Embryonic facial prominence (tissue), 1 donor: Measurements from ENCODE around the gene ERCC2.
"Not testable (repeated sequence)": the region's sequence is repeated elsewhere in the genome, so short reads cannot be mapped to it uniquely, and the experiment has no call there.

Experiments used
- DNase-seq: peaks from one replicate; pipeline ENCODE4 v3.0.0-alpha.2; 2016; ENCODE audit errors: extremely low spot score

ERCC2 gene

DNA sequence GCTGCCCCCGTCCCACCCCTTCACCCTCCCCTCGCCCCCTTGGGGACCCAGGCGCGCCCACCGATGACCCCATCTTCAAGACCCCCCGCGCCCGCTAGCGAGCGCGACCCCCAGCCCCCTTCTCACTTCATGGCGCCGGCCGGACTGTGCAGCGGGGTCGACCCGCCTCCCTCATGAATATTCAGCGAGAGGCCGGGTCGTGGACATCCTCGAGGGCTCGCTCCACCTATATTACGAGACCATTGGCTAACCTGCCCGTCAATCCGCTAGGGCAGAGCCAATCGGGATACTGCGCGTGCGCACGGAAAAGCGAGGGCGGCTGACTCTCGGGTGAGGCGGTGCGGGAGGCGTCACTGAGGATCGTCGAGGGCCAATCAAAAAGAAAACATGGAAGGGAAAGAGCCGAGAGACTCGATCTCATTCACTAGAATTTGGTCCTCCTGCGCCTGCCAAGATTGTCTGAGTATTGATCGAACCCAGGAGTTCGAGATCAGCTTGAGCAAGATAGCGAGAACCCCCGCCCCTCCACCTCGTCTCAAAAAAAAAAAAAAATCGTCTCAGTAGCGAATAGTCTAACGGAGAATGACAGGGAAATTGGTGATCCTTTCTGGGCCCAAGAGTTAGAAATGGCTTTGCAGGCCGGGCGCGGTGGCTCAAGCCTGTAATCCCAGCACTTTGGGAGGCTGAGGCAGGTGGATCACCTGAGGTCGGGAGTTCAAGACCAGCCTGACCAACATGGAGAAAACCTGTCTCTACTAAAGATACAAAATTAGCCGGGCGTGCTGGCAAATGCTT lies at the start of gene ERCC2:
ERCC2 (minus strand) TSS at position 164 of the 795 bp plus-strand sequence; CDS start at position 131, 33 bp downstream.
- peak; percentile 94 for DNase-seq

DNA sequence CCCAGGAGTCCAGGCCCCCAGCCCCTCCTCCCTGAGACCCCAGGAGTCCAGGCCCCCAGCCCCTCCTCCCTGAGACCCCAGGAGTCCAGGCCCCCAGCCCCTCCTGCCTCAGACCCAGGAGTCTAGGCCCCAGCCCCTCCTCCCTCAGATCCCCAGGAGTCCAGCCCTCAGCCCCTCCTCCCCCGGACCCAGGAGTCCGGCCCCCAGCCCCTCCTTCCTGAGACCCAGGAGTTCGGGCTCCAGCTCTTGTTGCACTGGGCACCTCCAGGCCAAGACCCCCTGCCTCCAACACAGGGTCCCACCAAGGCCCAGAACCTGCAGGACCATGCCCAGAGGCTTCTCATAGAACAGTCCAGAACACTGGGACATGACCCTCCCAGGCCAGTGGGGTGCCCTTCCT lies 49.5 kb upstream of the ERCC2 start:
- no peak for DNase-seq

DNA sequence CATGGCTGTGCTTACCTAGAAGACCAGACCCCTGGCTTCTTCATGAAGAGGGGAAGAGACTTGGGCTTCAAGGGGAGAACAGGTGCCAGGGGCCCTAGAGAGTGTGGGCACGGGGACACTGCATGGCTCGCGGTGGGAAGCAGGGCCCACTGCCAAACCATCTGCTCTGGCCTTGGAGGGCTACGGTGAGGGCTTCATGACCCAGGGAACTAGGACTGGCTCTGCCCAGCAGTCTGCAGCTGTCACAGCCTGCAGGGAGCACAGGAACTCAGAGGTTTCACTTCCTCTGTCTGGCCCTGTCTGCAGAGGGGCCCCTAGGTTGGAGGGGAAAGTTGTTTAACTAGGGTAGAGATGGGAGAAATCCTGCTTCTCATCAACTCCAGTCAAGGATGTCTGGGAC lies 49.0 kb upstream of the ERCC2 start:
- no peak for DNase-seq

DNA sequence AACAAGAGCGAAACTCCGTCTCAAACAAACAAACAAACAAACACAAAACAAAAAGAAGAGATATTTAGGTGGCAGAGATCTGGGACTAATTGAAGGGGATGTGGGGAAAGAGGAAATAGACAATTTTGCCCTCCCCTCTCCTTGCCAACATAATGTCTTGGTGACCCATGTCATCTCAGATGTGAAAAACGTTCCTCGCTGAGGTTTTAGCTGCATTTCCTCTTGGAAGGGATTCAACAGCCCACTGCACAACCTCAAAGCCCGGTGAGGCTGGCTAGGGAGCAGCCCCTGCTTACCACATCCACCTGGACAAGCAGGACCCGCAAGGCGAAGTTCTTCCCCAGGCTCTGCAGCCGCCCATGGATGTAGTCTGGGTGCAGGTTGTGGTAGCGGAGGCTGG lies 48.4 kb upstream of the ERCC2 start:
- no peak for DNase-seq

DNA sequence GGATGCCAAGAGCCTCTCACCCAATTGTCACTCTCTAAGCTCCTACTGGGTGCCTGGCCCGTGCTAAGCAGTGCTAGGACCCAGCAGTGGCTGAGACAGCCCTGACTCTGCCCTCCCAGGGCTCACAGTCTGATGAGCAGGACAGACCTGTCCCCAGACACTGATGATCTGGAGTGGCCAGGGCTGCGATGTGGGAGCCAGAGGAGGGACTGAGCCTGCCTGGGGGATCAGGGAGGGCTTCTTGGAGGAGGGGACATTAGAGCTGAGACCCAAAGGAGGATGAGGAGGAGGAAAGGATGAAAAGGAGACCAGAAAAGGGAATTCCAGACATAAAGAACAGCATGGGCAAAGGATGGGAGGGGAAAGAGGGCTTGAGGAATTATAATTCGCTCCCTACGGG lies 46.8 kb upstream of the ERCC2 start:
- DNase-seq = no peak

DNA sequence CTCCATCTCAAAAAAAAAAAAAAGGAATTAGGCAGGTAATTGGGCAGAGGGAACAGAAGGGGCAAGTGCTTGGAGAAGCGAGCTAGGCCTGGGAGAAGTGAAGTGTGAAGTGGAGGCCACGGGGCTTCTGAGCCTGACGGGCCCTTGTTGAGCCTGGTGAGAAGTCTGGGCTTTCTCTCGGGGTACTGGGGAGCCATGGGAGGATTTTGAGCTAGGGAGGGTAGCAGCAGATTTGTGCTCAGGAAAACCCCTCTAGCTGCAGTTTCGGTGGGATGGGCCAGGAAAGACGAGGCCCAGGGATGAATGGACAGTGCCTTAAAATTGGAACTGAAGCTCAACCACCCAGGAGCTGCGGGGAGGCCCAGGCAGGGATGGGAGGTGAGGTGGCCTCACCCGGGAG lies 44.1 kb upstream of the ERCC2 start:
- DNase-seq = no peak

DNA sequence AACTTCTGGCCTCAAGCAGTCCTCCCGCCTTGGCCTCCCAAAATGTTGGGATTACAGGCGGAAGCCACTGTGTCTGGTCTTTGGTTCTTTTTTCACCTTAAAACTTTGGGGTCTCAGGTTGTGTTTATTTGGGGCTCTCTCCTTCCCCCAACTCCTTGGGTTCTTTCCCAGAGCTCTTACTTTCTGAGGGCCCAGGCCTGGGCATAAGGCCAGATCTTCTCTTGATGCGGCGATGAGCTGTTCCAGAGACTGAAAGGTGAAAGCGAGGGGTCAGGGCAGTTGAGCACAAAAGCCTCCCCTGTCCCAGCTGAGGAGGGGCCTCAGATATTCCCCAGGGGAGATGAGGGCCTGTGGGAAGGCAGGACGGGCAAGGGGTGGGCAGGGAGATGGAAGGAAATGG lies 43.1 kb upstream of the ERCC2 start:
- no peak for DNase-seq

DNA sequence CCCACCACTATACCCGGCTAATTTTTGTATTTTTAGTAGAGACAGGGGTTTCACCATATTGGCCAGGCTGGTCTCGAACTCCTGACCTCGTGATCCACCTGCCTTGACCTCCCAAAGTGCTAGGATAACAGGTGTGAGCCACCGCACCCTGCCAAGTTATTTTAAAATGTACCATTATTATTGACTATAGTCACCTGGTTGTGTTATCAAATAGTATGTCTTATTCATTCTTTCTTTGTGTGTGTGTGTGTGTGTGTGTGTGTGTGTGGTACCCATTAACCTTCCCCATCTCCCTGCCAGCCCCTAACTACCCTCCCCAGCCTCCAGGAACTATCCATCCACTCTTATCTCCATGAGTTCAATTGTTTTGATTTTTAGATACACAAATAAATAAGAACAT lies 40.0 kb upstream of the ERCC2 start:
- DNase-seq = not testable (repeated sequence)

DNA sequence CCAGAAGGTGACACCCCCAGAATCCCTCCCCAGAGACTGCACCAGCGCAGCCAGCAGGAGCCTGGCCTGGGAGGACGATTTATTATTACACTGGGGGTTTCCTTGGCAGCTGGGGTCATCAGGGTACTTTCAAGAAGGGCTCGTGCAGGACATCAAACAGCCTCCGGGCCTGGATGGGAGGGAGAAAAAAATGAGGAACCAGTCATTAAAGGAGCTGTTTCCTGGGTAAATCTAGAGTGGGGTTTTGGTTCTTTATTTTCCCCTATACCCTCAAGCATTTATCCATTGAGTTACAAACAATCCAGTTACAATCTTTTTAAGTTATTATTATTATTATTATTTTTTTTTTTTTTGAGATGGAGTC lies 39.2 kb upstream of the ERCC2 start:
- no peak for DNase-seq

DNA sequence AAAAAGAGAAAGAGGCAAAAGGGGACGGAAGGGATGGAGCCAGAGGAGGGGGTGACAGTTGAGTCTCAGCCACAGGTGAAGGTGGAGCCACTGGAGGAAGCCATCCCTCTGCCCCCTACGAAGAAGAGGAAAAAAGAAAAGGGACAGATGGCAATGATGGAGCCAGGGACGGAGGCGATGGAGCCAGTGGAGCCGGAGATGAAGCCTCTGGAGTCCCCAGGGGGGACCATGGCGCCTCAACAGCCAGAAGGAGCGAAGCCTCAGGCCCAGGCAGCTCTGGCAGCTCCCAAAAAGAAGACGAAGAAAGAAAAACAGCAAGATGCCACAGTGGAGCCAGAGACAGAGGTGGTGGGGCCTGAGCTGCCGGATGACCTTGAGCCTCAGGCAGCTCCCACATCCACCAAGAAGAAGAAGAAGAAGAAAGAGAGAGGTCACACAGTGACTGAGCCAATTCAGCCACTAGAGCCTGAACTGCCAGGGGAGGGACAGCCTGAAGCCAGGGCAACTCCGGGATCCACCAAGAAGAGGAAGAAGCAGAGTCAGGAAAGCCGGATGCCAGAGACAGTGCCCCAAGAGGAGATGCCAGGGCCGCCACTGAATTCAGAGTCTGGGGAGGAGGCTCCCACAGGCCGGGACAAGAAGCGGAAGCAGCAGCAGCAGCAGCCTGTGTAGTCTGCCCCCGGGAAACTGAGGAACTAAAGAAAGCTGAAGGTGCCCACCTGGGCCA lies 38.6 kb upstream of the ERCC2 start:
- no peak for DNase-seq

DNA sequence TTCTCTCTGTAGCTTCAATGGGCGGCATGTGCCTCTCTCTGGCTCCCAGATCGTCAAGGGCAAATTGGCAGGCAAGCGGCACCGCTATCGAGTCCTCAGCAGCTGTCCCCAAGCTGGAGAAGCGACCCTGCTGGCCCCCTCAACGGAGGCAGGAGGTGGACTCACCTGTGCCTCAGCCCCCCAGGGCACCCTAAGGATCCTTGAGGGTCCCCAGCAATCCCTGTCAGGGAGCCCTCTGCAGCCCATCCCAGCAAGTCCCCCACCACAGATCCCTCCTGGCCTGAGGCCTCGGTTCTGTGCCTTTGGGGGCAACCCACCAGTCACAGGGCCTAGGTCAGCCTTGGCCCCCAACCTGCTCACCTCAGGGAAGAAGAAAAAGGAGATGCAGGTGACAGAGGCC lies 37.7 kb upstream of the ERCC2 start:
- DNase-seq = no peak

DNA sequence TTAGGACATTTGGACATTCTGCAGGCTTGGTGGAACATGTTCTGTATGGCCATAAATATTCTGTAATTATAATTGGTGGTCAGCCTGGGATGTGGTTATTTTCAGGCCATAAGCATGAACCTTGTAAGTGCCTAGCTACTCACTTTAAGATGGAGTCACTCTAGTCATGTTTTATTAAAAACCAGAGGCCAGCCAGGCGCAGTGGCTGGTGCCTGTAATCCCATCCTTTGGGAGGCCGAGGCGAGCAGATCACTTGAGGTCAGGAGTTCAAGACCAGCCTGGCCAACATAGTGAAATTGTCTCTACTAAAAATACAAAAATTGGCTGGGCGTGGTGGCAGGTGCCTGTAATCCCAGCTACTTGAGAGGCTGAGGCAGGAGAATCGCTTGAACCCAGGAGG lies 37.2 kb upstream of the ERCC2 start:
- not testable (repeated sequence) for DNase-seq

DNA sequence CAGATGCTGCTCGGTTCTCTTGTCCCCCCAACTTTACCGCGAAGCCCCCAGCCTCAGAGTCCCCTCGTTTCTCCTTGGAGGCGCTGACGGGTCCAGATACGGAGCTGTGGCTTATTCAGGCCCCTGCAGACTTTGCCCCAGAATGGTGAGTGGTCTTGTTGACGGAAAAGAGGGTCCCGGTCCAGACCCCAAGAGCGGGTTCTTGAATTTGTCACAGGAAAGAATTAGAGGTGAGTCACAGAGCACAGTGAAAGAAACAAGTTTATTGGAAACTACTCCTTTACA lies 36.7 kb upstream of the ERCC2 start:
- no peak for DNase-seq

DNA sequence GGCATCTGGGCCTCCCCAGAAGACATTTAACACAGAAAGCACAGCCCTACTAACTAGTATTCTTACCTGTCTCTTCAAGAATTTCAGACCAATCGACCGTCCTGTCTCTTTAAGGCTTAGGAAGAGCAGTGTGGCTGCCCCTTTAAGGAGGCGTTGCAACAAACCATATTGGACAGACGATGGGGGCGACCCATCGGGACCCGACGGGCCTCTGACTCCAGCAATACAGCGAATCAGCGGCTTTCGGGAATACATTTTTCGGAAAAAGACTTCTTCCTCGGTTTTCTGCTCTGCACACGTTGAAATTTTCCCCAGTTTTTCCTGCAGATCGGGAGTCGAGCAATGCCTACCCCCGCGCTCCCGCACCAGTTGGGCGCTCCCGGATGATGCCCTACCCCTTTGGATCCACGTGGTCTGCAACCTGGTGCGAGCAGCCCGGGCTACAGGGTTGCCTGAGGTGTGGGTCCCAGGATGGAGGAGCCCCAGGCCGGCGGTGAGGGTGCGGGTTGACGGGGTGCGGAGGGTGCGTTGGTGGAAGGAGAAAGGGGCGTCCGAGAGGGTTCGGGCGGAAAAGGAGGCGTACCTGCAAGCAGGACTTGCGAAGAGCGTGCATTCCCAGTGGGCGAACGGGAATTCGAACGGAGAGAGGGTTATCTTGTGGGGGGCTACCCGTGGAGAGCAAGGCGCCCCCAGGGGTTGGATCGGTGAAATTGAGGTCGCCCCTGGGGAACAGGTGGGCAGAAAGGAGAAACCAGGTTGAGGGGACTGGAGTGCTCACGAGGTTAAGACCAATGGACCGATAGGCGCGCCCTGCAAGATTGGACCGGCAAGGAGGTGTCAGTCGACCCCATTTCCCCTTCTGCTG lies 36.1 kb upstream of the ERCC2 start, which contains the start of gene POLR1G:
POLR1G (plus strand) TSS at position 419 of the 865 bp plus-strand sequence; CDS start at position 472, 53 bp downstream.
- DNase-seq = peak; percentile 62

DNA sequence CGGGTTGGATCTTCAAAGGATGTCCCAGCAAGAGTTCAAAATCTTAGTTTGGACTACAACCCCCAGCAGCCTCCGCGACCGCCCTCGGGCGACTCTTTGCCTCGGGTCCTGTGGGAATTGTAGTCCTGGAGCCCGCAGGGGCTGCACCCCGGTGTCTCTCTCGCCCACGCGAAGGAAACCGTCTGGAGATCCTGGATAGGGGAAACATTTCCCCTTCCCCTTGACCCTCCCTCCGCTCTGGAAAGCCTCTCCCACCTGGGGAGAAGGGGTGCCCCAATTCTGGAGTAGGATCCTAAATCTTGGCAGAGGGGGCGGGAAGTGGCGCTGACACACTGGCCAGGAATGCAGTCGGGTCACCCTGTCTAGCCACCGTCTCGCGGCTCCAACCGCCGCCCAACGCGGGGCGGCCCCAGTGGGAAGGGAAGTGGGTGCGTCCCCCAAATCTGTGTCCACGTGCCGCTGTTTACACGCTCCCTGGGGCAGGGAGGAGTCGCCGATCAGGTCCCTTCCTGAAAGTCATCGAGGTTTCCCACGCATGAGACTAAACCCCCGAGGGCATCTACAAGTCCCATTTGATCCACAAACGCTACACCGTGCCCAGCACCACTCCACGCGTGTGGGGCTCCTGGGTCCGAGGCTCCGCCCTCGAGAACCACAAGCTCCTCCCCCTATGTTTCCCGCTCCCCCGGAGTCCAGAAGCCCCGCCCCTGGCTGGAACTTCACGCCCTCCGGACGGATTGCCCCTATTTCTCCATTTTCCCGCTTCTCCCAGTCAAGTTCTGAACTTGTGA lies 35.3 kb upstream of the ERCC2 start:
- peak; percentile 64 for DNase-seq

DNA sequence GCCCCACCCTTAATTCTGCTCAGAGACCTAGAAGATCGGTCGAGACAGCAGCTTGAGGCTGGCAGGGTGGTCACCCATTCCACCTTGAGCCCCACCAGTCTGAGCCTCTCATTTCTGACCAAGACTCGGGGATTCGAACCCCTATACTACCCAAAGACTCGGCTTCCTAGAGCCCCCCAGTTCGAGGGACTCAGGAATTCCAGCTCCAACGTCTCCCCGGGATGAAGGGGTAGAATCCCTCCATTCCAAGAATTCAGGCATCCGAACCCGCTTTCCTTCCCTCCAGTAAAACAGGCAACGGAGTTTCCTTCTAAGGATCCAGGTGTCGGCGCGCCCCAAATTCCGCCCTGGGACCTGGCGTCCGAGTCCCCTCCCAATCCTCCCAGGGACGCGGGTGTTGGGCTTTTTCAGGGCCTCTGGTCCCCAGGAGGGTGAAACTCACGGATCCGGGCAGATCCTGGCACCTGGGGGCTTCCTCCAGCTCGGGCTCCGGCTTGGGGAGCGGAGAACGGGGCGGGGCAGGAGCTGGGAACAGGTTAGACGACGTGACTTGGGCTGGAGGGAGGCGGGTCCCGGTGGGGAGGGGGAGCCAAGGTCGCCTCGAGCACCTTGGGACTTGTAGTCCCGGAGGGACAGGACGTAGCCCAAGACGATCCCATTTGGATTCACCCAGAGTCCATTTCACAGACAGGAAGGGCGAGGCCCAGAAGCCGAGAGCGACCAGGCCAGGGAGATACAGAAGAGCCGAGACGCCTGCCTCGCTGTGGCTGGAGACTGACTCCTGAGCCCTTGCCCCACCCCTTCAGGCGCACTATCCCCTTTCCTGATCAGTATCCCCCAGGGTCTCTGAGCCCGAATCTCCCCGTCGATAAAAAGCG lies 34.4 kb upstream of the ERCC2 start, which contains the start of gene PPP1R13L:
PPP1R13L (minus strand) TSS at position 513 of the 878 bp plus-strand sequence. CDS start 6,751 bp downstream, outside the sequence.
- peak; percentile 28 for DNase-seq

DNA sequence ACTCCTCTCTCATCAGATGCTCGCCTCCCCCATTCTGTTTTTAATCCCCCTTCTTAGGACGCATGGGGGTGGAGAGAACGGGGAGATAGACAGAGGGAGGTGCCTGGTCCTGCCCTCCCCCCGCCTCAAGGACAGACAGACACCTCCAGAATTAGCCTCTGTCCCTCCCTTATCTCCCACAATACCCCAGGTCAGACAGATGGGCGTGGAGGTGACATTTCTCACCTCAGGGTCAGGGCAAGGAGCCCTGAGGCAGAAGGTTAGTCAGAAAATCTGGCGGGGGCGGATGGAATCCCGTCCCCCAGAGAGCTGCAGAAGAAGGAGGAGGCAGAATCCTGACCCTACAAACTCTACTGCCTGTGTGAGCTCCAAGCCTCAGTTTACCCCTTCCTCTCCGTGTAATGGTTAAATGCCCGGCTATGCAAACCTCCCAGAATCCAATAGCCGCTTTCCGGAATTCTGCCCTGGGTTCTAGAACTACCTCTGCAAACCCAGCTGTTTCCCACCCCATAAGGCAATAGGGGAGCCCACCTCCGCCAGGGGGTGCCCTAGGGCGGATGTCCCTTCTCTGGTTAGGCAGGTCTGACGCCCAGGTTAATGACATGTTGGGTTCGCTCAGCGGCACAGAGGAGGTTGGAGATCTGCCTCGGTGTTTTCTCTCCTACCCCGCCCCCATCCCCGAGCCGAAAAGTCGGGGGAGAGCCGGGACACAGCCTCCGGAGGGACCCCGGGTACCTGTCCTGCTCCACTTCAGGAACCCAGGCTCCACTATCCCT lies 33.6 kb upstream of the ERCC2 start:
- no peak for DNase-seq

DNA sequence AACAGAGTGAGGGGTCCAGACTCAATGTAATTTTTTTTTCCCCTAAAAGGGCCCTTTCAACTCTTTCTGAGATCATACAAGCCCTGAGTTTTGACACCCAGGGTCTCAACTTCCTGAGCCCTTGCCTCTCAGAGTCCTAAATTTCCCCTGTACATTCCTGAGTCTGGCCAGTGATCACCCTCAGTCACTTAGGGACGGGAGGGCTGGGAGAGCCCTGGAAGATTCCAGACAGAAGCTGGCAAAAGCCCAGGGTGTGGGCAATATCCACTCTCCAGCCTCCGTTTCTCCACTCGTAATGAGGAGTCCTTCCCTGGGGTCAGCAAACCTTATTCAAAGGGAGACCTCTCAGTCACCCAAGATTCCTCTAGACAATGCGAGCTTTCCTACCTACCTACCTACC lies 32.9 kb upstream of the ERCC2 start:
- DNase-seq = no peak

DNA sequence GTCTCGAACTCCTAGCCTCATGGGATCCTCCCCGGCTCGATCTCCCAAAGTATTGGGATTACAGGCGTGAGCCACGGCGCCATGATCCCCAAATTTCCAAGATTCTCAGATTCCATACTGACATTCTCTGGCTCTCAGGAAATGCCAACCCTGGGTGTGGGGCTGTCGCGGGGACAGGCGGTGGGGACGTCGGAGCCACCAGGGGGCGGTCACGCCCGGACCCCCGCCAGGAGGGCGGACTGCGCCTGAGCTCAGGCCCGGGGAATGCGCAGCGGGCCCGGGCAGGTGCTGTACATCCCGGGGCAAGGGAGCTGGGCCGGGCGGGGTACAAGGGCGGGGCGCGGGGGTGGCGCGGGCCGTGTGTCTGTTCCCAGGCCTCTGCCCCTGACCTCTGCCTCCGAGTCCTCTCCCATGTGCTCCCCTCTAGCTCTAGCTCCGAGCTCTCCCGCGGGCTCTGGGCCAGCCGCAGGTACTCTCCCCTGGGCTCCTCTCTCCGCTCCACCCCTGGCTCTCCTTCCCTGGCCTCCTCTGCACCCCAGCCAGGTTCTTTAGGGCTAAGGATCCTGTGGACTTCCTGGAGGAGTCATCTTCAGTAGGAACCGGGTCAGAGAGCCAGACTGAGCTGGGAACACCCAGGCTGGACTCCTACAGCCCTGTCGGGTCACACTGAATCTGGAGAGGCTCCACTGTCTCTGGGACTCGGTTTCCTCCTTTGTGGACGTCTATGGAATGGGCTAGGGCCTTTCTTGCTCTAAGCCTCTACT lies 32.1 kb upstream of the ERCC2 start:
- no peak for DNase-seq
